GM23248 (cell line): Measurements from ENCODE around the gene CRACDL. TPM values are rescaled to one million over a fixed set of nuclear protein-coding genes. Genes with fewer than 3 reads are reported as not detected.
A peak's percentile ranks its signal among the peaks of the same experiment; 100 is the strongest.

ENCODE experiments used
- DNase-seq: peaks from one replicate; pipeline ENCODE4 v3.0.0-alpha.2; 2015
- H2AFZ ChIP-seq: fragments of 200-600 bp; sonication (generic); 2 replicates; pipeline ENCODE4 v1.6.1; 2016; ENCODE audit warnings: antibody characterized with exemption
- H3F3A ChIP-seq: fragments of 200-600 bp; sonication (generic); 2 replicates; pipeline ENCODE4 v1.6.1; 2016; ENCODE audit warnings: mild to moderate bottlenecking, antibody characterized with exemption, mixed run types; ENCODE audit not compliant: insufficient read depth
- H3K27ac ChIP-seq: fragments of 200-600 bp; sonication (generic); 2 replicates; pipeline ENCODE4 v1.5.1; 2016; ENCODE audit warnings: mild to moderate bottlenecking
- H3K27me3 ChIP-seq: fragments of 200-600 bp; sonication (generic); replicated peaks from 2 replicates; pipeline ENCODE4 v1.6.1; 2016; ENCODE audit warnings: mild to moderate bottlenecking; ENCODE audit not compliant: insufficient read depth
- H3K36me3 ChIP-seq: fragments of 200-600 bp; sonication (generic); 2 replicates; pipeline ENCODE4 v1.6.1; 2016; ENCODE audit warnings: low read depth, mild to moderate bottlenecking
- H3K4me1 ChIP-seq: fragments of 200-600 bp; sonication (generic); 2 replicates; pipeline ENCODE4 v1.6.1; 2016; ENCODE audit warnings: mild to moderate bottlenecking; ENCODE audit not compliant: insufficient read depth
- H3K4me2 ChIP-seq: fragments of 200-600 bp; sonication (generic); one replicate; pipeline ENCODE4 v1.6.1; 2016; ENCODE audit warnings: mild to moderate bottlenecking; ENCODE audit not compliant: unreplicated experiment
- H3K4me3 ChIP-seq: fragments of 200-600 bp; sonication (generic); 2 replicates; pipeline ENCODE4 v1.5.1; 2016; ENCODE audit warnings: mild to moderate bottlenecking
- H3K79me2 ChIP-seq: fragments of 200-600 bp; sonication (generic); 2 replicates; pipeline ENCODE4 v1.6.1; 2016; ENCODE audit warnings: mild to moderate bottlenecking; ENCODE audit not compliant: insufficient read depth
- H3K9ac ChIP-seq: fragments of 200-600 bp; sonication (generic); 2 replicates; pipeline ENCODE4 v1.6.1; 2016; ENCODE audit warnings: mild to moderate bottlenecking
- H3K9me2 ChIP-seq: fragments of 200-600 bp; sonication (generic); 2 replicates; pipeline ENCODE4 v1.6.1; 2016; ENCODE audit warnings: mixed run types, mild to moderate bottlenecking, moderate library complexity; ENCODE audit not compliant: insufficient read depth
- H3K9me3 ChIP-seq: fragments of 200-600 bp; sonication (generic); one replicate; pipeline ENCODE4 v1.6.1; 2017; ENCODE audit warnings: low read depth
- H4K20me1 ChIP-seq: fragments of 200-600 bp; sonication (generic); 2 replicates; pipeline ENCODE4 v1.6.0; 2016; ENCODE audit not compliant: insufficient read depth
- EZH2 ChIP-seq: fragments of 200-600 bp; sonication (generic); IDR thresholded peaks from 2 replicates; pipeline ENCODE4 v1.6.1; 2018; ENCODE audit warnings: antibody characterized with exemption, mild to moderate bottlenecking; ENCODE audit not compliant: insufficient read depth, poor library complexity, severe bottlenecking
- EZH2phosphoT487 ChIP-seq: fragments of 200-600 bp; sonication (generic); IDR thresholded peaks from 2 replicates; pipeline ENCODE4 v1.6.1; 2018; ENCODE audit warnings: antibody characterized with exemption, moderate library complexity, mild to moderate bottlenecking, low read depth; ENCODE audit not compliant: insufficient read depth
- WGBS, 2 experiments: methylation state at CpG; one replicate each; pipeline ENCODE4 v1.1.6; 2015 to 2017; ENCODE audit warnings: low lambda C conversion rate in 2 of 2, low coverage in 1 of 2; ENCODE audit errors: missing lambda C conversion rate in 2 of 2; 5-methylcytosine and 5-hydroxymethylcytosine counted together
- in situ Hi-C: fragments of 300-500 bp; cut with MboI; formaldehyde crosslinking; loops from 2 replicates; pipeline ENCODE4 v1.15.0; 2020
- polyA plus RNA-seq: library from polyadenylated mRNA; unstranded; fragments of >200 nt; fragmentation: Nextera tagmentation; extraction: Ambion mirVana; gene quantifications from 2 replicates; pipeline ENCODE4 v1.2.1, GENCODE V29; 2016
- total RNA-seq: library from RNA; depleted of rRNA; stranded (reverse); fragments of >200 nt; shearing (Covaris generic); gene quantifications from 2 replicates; pipeline ENCODE4 v1.2.3, GENCODE V29; 2014

Gene CRACDL
- total and polyA plus RNA-seq, 2 experiments from 2014 or later: not detected

DNA sequence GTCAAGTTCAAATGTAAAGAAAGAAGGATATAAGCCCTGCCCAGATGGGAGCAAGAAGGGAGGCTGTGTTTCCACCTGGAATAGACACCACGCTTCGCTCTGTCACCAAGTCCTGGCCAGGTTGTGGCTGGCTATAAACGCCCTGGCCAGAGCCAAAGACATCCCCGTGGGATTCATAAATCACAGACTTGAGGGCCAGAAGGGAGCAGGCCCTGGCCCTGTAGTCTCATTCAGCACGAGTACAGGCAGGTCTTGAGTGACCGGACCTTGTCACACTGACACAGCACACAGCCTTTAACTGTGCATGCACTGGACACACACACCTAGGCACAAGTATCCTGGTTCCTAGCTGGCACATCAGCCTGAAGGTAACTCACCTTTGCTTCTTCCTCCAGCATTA, 110.6 kb downstream of the CRACDL start:
- in situ Hi-C loops: loop anchor here (25.0 kb wide), 2 partner anchors 163 to 413 kb away; no protein-coding TSS in a partner anchor
- H3K36me3 ChIP-seq: no peaks in the 10 kb centered on the region
- peaks cover 44% of the 10 kb centered on the region for H3K27me3 ChIP-seq
- TF ChIP-seq EZH2phosphoT487: no peak
- no peak for TF ChIP-seq EZH2
- H3K9me2 ChIP-seq: no peaks in the 10 kb centered on the region
- no peaks in the 10 kb centered on the region for H3K9me3 ChIP-seq
- H2AFZ ChIP-seq: no peak overlapping the region
- 58 to 61% methylated on average over 6 of the region's 6 CpGs for WGBS, 2 experiments
- no peaks in the 10 kb centered on the region for H3K79me2 ChIP-seq
- DNase-seq: no peak
- H4K20me1 ChIP-seq: no peaks in the 10 kb centered on the region
- no peaks in the 10 kb centered on the region for H3K4me1 ChIP-seq
- no peak overlapping the region for H3K9ac ChIP-seq
- no peak overlapping the region for H3K27ac ChIP-seq
- H3F3A ChIP-seq: no peaks in the 10 kb centered on the region
- H3K4me3 ChIP-seq: no peak overlapping the region
- H3K4me2 ChIP-seq: no peak overlapping the region

GRCh38 chr2:98825020-98825350, 111.0 kb downstream of the CRACDL start:
- Histone ChIP-seq H3K27me3 (peaks cover 45% of the 10 kb centered on the region), H4K20me1 (no peaks in the 10 kb centered on the region), H3K4me1 (no peaks in the 10 kb centered on the region), H3K9me3 (no peaks in the 10 kb centered on the region), H3K36me3 (no peaks in the 10 kb centered on the region), H3K27ac (no peak overlapping the region), H3K9ac (no peak overlapping the region), H2AFZ (no peak overlapping the region), H3K4me3 (no peak overlapping the region), H3K4me2 (no peak overlapping the region), H3K9me2 (no peaks in the 10 kb centered on the region), H3F3A (no peaks in the 10 kb centered on the region), H3K79me2 (no peaks in the 10 kb centered on the region)
- no peak for DNase-seq
- TF ChIP-seq EZH2 (no peak), EZH2phosphoT487 (no peak)
- 66 to 67% methylated on average over 3 of the region's 3 CpGs for whole genome bisulfite sequencing, 2 experiments
- in situ Hi-C loops: loop anchor here (25.0 kb wide), 2 partner anchors 163 to 413 kb away; no protein-coding TSS in a partner anchor

GRCh38 chr2:98824256-98825019, 111.6 kb downstream of the CRACDL start:
- 71 to 80% methylated on average over 2 of the region's 2 CpGs for WGBS, 2 experiments

DNA sequence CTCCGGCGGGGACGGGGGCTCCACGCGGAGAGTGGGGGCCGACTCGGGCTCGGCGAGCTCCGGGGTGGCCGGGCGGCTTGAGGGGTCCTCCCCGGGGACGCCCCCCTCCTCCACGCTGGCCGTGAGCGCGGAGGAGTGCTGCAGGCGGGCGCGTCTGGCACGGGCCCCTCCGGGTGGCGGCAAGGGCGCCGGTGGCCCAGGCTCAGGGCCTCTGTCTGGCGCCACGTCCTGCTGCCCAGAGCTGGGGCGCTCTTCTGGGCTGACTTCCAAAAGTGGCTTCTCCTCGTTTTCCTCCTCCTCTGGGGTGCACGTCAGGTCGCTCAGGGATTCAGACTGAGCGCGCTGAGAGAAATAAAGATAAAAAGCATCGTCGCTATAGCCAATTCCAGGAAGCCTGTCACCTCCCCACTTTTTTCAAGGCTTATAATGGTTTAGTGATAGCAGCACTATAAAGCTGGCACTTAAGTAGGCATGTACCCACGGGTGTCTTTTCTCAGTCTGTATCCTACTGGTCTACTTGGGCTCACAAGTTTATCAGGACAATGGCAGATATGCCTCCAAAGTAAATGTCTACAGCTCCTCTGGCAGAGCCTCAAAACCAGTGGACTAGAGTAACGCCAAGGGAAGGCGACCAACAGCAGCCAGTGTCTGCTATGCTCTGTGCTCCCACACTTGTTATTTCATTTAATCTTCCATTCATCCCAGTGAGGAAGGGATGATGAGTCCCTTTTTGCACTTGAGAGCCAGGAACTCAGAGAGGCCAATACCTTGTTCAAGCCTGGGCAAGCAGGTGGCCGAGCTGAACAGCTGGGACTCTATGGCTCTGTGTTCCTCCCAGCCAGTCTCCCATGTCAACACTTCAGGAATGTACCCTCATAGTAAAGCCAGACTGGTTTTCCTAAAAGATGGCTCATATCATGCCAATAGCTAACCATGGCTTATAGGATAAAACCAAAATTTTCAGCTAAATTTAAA, 112.5 kb downstream of the CRACDL start:
- Histone ChIP-seq H3K4me1 (no peaks in the 10 kb centered on the region), H3K9ac (no peak overlapping the region), H3K9me3 (no peaks in the 10 kb centered on the region), H4K20me1 (no peaks in the 10 kb centered on the region), H3K27ac (no peak overlapping the region), H3F3A (no peaks in the 10 kb centered on the region), H3K27me3 (peaks cover 45% of the 10 kb centered on the region), H3K4me2 (peak overlapping the region; percentile 20), H2AFZ (peak overlapping the region; percentile 48; the same call in 1 of the 2 replicates), H3K4me3 (no peak overlapping the region), H3K9me2 (no peaks in the 10 kb centered on the region), H3K79me2 (no peaks in the 10 kb centered on the region), H3K36me3 (no peaks in the 10 kb centered on the region)
- TF ChIP-seq EZH2phosphoT487: no peak
- no peak for TF ChIP-seq EZH2
- DNase-seq: no peak
- in situ Hi-C loops: no loop called here
- WGBS, 2 experiments: 27 to 68% methylated on average over 12 to 31 of the region's 40 CpGs

More at GRCh38 chr2:98824256-98825019, 111.6 kb downstream of the CRACDL start:
- Histone ChIP-seq H4K20me1 (no peaks in the 10 kb centered on the region), H3K9me2 (no peaks in the 10 kb centered on the region), H3K79me2 (no peaks in the 10 kb centered on the region), H3K27ac (no peak overlapping the region), H3K4me1 (no peaks in the 10 kb centered on the region), H3K4me2 (no peak overlapping the region), H3K9me3 (no peaks in the 10 kb centered on the region), H3K4me3 (no peak overlapping the region), H3K9ac (no peak overlapping the region), H3K36me3 (no peaks in the 10 kb centered on the region), H3K27me3 (peaks cover 45% of the 10 kb centered on the region), H3F3A (no peaks in the 10 kb centered on the region), H2AFZ (no peak overlapping the region)
- in situ Hi-C loops: loop anchor here (25.0 kb wide), 2 partner anchors 162 to 412 kb away; no protein-coding TSS in a partner anchor
- DNase-seq: no peak
- no peak for TF ChIP-seq EZH2
- TF ChIP-seq EZH2phosphoT487: no peak
